ENCODE measurements around the gene SETDB1.

The SETDB1 gene

GRCh38 chr1:150931773-150932172, 5.6 kb downstream of the SETDB1 start:
- peaks cover 30% of the 10 kb centered on the region; the same call in 1 of the 2 replicates for H3K36me3 ChIP-seq (ENCODE audit: insufficient read depth)
- H3K9ac ChIP-seq, result no peak overlapping the region
- H3K4me1 ChIP-seq (ENCODE audit: low read depth, poor library complexity, severe bottlenecking), result peaks cover 9% of the 10 kb centered on the region
- H3K79me2 ChIP-seq (ENCODE audit: insufficient read depth, low read depth), result peaks cover 12% of the 10 kb centered on the region; the same call in 1 of the 2 replicates
- no peak overlapping the region for H3K4me2 ChIP-seq
- no peaks in the 10 kb centered on the region for H3K27me3 ChIP-seq (ENCODE audit: insufficient read depth, low read depth)
- no peak overlapping the region for H3K27ac ChIP-seq
- no peak for TF ChIP-seq CTCF (conservative IDR thresholded peaks at IDR 0.05; ENCODE audit: low read depth, low read length)
- no peaks in the 10 kb centered on the region for H4K20me1 ChIP-seq (ENCODE audit: insufficient read depth)
- H3K4me3 ChIP-seq (IDR thresholded peaks at IDR 0.05; ENCODE audit: insufficient read depth, low read depth, low read length), result peak overlapping the region; percentile 13
- H2AFZ ChIP-seq (ENCODE audit: low read depth), result no peak overlapping the region

GRCh38 chr1:150944856-150945255, 18.7 kb downstream of the SETDB1 start:
- no peak overlapping the region for H3K4me3 ChIP-seq (IDR thresholded peaks at IDR 0.05; ENCODE audit: insufficient read depth, low read depth, low read length)
- no peak for TF ChIP-seq CTCF (conservative IDR thresholded peaks at IDR 0.05; ENCODE audit: low read depth, low read length)
- no peaks in the 10 kb centered on the region for H3K4me1 ChIP-seq (ENCODE audit: low read depth, poor library complexity, severe bottlenecking)
- no peaks in the 10 kb centered on the region for H4K20me1 ChIP-seq (ENCODE audit: insufficient read depth)
- no peaks in the 10 kb centered on the region for H3K27me3 ChIP-seq (ENCODE audit: insufficient read depth, low read depth)
- H3K9ac ChIP-seq, result no peak overlapping the region
- H3K36me3 ChIP-seq (ENCODE audit: insufficient read depth), result peaks cover 41% of the 10 kb centered on the region; the same call in 1 of the 2 replicates
- H3K79me2 ChIP-seq (ENCODE audit: insufficient read depth, low read depth), result no peaks in the 10 kb centered on the region
- H3K27ac ChIP-seq, result no peak overlapping the region
- H2AFZ ChIP-seq (ENCODE audit: low read depth), result no peak overlapping the region
- H3K4me2 ChIP-seq, result no peak overlapping the region

DNA sequence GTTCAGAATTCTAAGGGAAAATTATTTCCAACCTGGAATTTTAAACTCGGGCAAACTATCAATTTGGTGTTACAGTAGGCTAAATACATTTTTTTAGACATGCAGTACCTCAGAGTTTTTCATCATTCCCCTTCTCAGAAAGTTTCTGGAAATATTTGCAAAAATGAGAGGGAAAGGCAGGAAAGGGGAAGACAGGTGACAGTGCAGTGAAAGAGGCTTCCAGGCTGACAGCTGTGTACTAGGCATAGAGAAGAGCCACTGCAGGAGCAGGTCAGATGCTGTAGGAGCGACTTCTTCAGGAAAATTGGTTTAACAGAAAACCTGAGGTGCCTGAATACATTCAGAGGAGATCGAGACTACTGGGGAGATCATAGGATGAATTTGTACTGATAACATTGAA, 28.5 kb downstream of the SETDB1 start:
- H3K4me2 ChIP-seq, result no peak overlapping the region
- H3K27ac ChIP-seq, result no peak overlapping the region
- TF ChIP-seq CTCF (conservative IDR thresholded peaks at IDR 0.05; ENCODE audit: low read depth, low read length), result no peak
- H3K4me3 ChIP-seq (IDR thresholded peaks at IDR 0.05; ENCODE audit: insufficient read depth, low read depth, low read length), result no peak overlapping the region
- no peaks in the 10 kb centered on the region for H3K79me2 ChIP-seq (ENCODE audit: insufficient read depth, low read depth)
- H3K4me1 ChIP-seq (ENCODE audit: low read depth, poor library complexity, severe bottlenecking), result no peaks in the 10 kb centered on the region
- H2AFZ ChIP-seq (ENCODE audit: low read depth), result no peak overlapping the region
- no peak overlapping the region for H3K9ac ChIP-seq
- H3K27me3 ChIP-seq (ENCODE audit: insufficient read depth, low read depth), result no peaks in the 10 kb centered on the region
- H4K20me1 ChIP-seq (ENCODE audit: insufficient read depth), result no peaks in the 10 kb centered on the region
- peaks cover 14% of the 10 kb centered on the region; the same call in 1 of the 2 replicates for H3K36me3 ChIP-seq (ENCODE audit: insufficient read depth)

DNA sequence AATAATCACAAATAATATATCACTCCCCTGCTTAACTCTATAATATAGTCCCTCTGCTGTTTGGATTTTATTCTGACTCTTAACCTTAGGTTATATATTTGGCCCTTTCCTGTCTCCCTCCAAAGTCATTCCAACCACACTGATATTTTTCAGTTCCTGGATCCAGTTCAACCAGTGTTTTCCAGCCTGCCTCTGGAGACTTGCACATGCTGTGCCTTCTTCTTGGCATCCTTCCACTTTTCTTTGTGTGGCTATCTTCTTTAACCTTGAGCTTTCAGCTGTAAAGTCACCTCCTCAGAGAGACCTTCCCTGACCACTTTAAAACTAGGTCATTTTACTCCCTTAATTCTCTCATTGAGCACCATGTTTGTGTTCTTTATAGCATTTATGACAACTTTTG, 29.1 kb downstream of the SETDB1 start:
- no peak overlapping the region for H3K4me3 ChIP-seq (IDR thresholded peaks at IDR 0.05; ENCODE audit: insufficient read depth, low read depth, low read length)
- no peak for TF ChIP-seq CTCF (conservative IDR thresholded peaks at IDR 0.05; ENCODE audit: low read depth, low read length)
- H3K4me1 ChIP-seq (ENCODE audit: low read depth, poor library complexity, severe bottlenecking), result no peaks in the 10 kb centered on the region
- H3K27me3 ChIP-seq (ENCODE audit: insufficient read depth, low read depth), result no peaks in the 10 kb centered on the region
- H3K4me2 ChIP-seq, result no peak overlapping the region
- no peaks in the 10 kb centered on the region for H4K20me1 ChIP-seq (ENCODE audit: insufficient read depth)
- H2AFZ ChIP-seq (ENCODE audit: low read depth), result no peak overlapping the region
- H3K79me2 ChIP-seq (ENCODE audit: insufficient read depth, low read depth), result no peaks in the 10 kb centered on the region
- peaks cover 14% of the 10 kb centered on the region; the same call in 1 of the 2 replicates for H3K36me3 ChIP-seq (ENCODE audit: insufficient read depth)
- no peak overlapping the region for H3K9ac ChIP-seq
- H3K27ac ChIP-seq, result no peak overlapping the region; the same call in 1 of the 2 replicates

Measured in KMS-11 (cell line).